OCI-M2 (cell line): ENCODE data around the gene NBAS.

ENCODE experiments used
- DNase-seq: peaks from one replicate; lab custom pipeline; 2025; ENCODE audit not compliant: unreplicated experiment; lab: John Stamatoyannopoulos, UW

The NBAS gene

GRCh38 chr2:15147591-15147990 lies 413.5 kb downstream of the NBAS start:
- no peak for DNase-seq

DNA sequence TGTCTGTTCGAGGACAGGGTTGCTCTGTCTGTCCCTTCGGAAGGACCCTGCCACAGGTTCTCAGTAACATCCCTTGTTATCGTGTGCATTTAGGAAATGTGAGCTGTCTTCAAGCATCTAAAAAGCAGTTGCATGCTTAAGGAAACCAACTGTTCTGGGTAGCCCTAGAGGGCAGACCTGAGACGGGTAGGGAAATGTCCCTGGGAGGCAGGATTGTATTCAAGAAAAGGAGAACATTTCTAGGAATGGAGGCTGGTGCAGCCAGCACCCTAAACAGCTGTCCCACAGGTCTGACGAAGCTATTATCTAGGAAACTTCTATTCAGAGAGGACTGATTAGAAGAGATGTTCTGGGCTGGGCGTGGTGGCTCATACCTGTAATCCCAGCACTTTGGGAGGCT lies 414.2 kb downstream of the NBAS start:
- DNase-seq, result no peak

GRCh38 chr2:15145919-15146318 lies 415.2 kb downstream of the NBAS start:
- DNase-seq, result no peak

GRCh38 chr2:15145046-15145817 lies 415.9 kb downstream of the NBAS start:
- DNase-seq, result no peak

- DNase-seq, result no peak
Measured at GRCh38 chr2:15142069-15142689, 419.0 kb downstream of the NBAS start.

DNA sequence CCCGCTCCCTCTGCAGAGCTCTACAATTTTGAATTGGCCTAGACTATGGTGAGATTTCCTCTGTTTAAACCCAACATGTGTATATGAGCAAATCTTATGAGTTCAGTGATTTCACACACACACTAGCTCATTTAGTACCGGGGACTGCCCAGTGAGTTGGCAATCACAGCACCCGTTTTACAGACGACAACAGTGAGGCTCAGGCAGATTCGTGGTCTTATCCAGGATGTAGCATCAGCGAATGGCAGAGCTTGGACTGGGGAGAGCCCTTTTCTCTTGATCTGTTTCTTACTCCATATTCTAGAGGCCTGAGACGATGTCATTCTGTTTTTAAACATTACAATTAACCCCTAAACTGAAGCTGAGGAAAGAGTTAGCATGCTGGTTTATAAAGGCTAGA lies 419.9 kb downstream of the NBAS start:
- DNase-seq, result no peak

- no peak for DNase-seq
Measured at GRCh38 chr2:15136639-15137038, 424.5 kb downstream of the NBAS start.

GRCh38 chr2:15134957-15135356 lies 426.2 kb downstream of the NBAS start:
- no peak for DNase-seq

DNA sequence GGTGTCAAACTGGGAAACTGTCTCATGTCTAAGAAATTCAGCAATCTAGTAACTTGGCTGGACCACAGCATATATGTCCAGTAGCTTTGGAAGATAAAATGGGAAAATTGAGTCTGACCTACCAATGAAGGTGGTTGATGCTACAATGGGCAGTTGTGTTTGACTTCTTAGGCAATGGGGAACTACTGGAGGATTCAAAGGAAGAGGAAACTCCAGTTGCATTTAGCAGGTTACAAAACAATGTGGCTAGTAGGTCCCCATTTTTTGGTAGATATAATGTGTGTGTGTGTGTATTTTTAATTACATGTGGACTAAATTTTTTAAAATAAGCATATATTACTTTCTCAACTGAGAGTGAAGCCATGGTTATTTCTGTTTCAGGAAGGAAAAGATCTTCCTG lies 427.7 kb downstream of the NBAS start:
- DNase-seq, result no peak

GRCh38 chr2:15128846-15129245 lies 432.3 kb downstream of the NBAS start:
- no peak for DNase-seq

GRCh38 chr2:15127876-15128275 lies 433.3 kb downstream of the NBAS start:
- DNase-seq, result no peak

- DNase-seq, result no peak
Measured at GRCh38 chr2:15127301-15127700, 433.8 kb downstream of the NBAS start.

DNA sequence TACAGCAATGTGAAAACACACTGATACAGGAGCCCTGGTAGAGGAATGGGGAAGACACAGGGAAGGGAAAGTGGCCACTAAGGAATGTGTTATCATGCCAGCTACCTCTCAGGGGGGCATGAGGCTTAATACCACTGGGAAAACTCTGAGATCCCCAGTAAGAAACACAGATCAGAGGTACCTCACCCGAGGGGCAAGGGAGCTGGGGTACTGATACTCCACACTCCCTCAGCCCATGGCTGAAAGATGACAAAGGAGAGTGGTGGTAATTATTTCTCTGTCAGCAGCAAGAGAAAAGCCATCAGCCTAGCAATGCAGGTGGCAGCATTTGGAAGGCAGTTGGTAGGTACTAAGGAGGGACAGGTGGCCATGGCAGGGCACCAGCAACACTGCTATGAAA lies 434.8 kb downstream of the NBAS start:
- DNase-seq, result no peak

DNA sequence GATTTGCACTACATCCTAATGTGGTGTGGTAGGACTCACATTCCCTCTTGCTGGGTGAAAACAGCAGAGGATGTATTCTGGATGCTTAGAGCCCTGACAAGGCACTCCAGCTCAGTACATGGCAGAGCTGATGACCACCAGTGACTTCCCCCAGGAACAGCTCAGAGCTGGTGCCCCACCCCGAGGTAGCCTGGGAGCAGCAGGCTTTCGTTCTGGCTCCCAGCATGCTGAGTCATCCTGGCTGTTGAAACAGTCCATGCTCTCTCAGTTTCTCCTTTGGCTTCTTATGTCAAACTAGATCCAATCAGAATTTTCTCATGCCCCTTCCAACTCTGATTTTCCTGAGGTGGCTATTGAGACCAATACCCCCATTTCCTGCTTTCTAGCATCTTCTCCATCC lies 438.2 kb downstream of the NBAS start:
- no peak for DNase-seq

DNA sequence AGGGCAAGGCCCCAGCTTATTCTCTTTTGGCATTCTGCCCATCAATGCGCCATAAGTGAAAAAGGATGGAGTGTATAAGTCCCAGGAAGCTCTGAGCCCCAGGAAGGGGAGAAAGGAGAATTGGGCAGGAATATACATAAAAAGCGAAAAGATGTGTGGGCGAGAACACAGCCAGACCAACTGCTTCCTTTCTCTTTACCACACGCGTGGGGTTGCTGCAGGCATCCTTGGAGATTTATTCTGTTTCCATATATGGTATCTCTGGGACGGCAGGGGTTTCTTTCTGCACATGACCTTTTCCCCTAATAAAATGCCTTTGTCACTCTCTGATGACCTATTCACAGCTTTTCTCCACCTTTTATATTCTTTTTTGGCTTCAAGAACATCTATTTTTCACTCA lies 440.5 kb downstream of the NBAS start:
- DNase-seq, result no peak

GRCh38 chr2:15119722-15120175 lies 441.4 kb downstream of the NBAS start:
- no peak for DNase-seq

DNA sequence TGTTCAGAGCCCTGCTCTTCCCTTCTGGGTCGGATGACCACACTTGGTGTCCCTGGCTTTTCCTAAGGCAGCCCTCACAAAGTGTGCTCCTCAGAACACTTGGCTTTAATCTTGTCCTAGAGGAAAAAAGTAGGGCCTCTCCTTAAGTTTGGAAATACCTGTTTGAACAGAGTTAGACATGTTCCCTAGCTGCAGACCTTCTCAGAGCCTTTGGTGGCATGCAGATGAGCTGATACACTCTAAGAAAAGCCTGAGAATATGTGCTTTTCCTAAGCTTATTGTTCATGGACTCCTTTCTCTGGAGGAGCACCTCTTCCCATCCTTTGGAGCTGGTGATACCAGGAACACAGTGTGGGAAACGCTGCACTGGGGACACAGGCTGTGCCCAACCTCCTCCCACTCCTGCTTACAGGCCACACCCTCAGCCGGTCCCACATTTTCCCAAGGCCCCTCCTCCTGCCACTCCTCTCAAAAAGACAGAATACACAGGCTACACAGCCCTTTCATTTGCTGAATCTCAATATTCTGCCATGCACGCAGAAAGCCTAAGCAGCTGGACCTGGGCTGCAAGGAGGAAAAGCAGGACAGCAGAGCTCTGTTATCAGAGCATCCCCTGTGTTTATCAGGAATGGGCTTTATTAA lies 443.6 kb downstream of the NBAS start:
- no peak for DNase-seq
